Fibroblast of upper back skin (primary cell): Measurements from ENCODE around the gene FMOD.

Experiments used
- DNase-seq: peaks from one replicate; pipeline ENCODE4 v3.0.0-alpha.2; 2013

FMOD gene

GRCh38 chr1:203360547-203361185, 9.7 kb upstream of the FMOD start:
- DNase-seq: no peak

DNA sequence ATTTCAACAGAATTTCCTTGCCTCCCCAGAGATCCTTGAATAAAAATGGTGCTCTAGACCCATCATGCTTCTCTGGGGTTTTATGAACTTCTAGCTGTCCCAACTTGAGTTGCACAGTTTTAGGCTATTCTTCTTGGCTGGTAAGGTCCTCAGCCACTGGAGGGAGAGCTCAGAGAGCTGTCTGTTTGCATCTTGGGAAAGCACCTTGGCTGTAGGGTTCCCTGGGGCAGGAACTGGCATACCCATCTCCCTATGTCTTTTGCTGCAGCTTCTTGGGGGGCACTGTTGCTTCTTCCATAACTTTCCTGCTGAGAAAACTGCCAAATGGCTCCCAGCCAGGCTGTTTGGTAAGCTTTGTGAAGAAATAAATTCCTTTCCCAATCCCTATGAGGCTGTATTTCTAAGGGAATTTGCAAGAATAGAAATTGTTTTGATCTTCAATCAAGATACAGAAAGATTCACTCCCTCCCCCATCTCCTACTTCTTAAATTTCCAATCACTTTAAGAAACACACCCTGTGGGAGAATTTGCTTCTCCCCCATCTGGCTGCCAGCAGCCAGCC, 8.2 kb upstream of the FMOD start:
- DNase-seq: peak; percentile 59

- no peak for DNase-seq
Observed at GRCh38 chr1:203354246-203354645, 3.3 kb upstream of the FMOD start.

GRCh38 chr1:203353486-203353885, 2.6 kb upstream of the FMOD start:
- DNase-seq: no peak

DNA sequence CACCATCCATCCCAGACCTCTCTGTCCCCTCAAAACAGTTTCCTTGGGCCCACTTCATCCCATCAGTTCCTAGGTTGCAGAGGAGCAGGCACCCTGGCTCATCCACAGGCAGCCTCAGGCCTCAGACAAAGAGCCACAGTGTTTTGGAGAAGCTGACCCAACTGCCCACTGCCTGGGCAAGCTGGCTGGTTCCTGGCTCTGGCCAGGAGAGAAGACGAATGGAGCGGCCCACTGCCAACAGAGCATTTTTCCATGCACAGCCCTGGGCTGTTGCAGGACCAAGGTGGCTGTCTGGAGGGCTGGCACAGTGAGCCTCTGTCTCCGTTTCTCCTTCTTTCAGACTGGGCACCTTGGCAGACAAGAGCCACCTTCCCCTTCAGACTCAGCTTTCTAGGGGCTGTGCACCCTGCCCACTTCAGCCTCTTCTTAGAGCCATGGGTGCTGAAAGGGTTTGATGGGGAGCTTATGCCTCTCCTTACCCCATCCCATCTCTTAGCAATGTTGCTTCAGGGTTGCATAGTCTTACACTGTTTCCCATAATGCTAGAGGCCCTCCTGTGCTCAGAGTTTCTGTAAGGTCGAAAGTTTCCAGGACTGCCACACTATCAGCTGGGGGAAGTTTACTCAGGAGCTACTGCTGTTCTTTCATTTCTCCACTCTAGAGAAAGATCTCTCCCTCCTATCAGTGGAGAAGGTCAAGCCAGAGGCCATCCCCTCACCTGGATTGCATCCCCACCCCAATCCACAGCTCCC, 973 bp downstream of the FMOD start:
- DNase-seq: no peak

- no peak for DNase-seq
Observed at GRCh38 chr1:203349166-203349565, 1.8 kb downstream of the FMOD start.

- no peak for DNase-seq
Observed at GRCh38 chr1:203346769-203347102, 4.2 kb downstream of the FMOD start.

GRCh38 chr1:203346060-203346768, 4.7 kb downstream of the FMOD start:
- DNase-seq: no peak

DNA sequence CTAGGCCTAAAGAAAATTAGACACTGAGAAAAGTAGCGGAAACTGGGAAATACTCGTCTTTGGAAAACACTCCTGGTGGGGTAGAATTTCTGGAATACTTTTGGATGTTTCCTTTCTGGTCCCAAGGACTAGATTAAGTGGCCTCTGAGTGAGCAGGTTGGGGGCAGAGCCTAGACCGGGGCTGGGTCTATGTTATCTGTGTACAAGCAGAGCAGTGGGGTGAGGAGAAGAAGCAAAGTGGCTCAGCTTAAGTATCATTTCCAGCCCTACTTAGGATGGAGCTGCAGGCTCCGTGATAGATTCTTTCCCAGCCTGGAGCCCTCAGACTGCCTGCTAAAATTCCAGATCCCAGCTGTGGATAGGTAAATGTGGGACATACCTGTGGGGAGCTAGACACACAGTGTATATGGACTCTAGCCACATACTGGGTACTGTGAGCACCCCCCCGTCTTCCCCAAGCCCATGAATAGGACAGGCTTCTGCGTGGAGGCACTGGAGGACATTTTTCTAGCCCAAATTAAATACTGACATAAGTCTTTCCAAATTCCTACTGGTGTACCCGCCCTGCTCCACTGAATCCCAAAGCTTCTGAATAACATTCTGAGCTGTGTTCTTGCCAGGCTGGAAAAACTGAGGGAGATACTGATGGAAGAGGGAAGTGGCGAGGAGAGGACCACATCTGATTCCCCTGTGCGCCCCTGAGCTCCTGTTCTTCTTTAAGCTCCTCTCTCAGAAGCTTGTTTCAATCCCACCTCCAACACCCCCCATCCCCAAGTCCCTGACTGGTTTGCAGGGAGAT, 6.8 kb downstream of the FMOD start:
- no peak for DNase-seq

GRCh38 chr1:203342192-203342940, 8.6 kb downstream of the FMOD start:
- DNase-seq: peak; percentile 22

DNA sequence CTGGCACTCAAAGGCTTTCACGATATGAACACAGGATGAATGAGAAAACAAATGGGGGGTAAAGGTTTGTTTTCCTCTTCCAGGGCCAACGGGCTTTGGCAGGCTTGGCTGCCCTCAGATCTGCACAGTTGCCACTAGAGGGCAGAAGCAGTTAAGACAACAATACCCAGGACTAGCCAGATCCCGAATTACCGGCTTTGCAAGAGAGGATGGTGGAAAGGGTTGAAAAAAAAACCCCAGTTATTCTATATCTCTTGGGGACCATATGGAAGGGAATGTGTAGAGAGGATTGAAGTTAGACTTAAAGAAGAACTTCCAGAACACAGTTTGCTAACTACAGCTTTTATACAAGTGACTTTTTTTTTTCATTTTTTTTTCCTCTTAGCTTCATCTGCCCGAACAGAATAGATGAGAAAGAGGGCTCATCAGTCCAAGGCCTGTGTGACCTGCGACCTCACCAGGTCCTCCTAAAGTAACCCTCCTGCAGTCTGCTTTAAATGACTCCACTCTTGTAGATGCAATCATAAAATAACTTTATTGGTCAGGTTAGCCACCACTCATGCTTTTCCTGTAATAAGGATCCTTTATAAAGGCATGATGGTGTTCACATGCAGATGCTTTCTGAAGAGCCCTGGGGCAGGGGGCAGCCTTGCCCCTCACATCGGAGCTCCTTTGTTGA, 10.7 kb downstream of the FMOD start:
- peak; percentile 83 for DNase-seq

DNA sequence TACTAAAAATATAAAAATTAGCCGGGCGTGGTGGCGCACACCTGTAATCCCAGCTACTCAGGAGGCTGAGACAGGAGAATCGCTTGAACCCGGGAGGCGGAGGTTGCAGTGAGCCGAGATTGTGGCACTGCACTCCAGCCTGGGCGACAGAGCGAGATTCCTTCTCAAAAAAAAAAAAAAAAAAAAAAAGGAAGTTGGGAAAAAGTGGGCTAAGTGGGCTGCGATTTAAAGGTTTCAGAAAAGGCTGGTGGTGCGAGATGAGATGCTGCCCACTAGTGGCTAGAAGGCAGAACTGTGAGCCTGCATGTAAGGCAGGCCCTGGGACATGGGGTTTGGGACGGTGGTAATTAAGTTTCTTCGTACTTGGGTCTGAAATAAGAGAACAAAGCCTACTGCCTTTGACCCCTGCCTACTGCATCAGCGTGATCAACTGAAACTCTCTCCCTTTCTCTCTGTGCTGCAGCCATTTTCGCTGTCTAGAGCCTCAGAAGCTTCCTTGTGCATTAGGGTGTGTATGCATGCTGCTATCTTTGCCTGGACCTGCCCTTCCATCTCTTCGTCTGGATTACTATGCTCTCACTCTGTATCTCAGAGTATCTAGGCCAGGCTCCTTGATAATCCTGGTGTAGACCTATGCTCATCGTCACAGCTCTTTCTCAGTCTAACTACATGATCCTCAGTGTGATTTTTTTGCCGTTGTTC, 12.4 kb downstream of the FMOD start:
- DNase-seq: peak; percentile 50

DNA sequence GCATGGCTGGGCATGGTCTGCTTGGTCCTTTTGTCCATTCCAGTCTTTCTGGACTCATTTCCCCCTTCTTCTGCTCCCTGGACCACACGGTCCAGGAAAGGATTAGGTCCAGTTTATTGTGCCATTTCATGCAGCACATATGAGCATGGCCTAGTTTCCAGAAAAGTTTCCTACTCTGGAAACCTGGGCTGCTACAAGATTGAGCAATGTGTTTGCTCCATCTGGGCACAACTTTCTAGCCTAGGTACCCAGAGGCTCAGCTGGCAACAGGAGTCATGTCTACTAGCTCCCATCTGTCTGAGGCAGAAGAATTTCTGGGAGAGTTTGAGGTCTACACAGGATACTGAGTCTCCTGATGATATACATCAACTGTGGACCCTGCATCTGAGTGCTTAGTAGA, 14.8 kb downstream of the FMOD start:
- no peak for DNase-seq

DNA sequence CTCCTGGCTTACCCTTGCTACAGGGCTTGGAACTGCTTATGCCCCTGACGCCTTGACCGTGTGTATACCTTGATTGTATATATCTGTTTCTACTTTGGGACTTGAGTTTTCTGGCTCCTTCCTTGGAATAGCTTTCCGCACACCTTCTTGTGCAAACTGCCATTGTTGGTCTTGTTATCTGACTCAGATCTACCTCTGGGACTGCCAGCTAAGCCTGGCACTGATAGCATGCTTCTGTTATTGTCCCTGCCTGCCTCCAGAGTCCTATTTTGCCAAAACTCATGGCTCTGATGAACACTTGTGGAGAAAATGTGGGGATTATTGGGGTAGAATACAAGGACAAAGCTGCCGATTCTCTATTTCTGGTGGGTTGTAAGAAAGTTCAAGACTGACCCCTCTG, 15.4 kb downstream of the FMOD start:
- no peak for DNase-seq

DNA sequence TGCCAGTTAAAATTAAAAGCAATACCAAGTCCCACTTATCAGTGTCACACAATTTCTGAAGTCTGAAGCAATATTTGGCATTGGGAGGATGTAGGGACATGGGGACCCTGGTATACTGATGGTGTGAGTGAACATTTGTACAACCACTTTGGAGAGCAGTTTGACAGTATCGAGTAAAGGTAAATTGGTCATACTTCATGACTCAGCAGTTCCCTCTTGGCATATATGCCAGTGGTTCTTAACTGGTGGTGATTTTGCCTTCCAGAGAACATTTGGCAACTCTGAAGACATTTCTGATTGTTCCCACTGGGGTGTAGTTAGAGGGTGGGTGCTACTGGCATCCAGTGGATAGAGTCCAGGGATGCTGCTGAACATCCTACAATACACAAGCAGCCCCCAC, 19.7 kb downstream of the FMOD start:
- no peak for DNase-seq

DNA sequence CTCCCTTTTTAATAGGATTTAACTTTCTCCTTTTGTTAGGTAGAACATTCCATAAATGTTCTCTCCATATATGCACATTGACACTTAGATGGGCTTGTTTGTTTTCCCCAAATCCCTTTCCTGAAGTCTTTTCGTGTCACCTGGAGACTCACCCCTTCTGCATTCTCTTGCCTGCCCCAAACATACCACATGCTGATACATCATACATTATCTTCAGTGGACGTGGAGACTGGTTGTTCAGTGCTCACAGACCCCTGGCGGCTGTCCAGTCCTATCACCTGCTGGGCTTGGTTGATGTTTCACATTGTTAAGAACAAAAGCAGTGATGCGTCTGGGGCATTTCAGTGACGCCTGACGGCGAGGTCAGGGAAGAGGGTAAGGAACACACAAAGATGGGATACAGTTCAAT, 22.2 kb downstream of the FMOD start:
- no peak for DNase-seq

DNA sequence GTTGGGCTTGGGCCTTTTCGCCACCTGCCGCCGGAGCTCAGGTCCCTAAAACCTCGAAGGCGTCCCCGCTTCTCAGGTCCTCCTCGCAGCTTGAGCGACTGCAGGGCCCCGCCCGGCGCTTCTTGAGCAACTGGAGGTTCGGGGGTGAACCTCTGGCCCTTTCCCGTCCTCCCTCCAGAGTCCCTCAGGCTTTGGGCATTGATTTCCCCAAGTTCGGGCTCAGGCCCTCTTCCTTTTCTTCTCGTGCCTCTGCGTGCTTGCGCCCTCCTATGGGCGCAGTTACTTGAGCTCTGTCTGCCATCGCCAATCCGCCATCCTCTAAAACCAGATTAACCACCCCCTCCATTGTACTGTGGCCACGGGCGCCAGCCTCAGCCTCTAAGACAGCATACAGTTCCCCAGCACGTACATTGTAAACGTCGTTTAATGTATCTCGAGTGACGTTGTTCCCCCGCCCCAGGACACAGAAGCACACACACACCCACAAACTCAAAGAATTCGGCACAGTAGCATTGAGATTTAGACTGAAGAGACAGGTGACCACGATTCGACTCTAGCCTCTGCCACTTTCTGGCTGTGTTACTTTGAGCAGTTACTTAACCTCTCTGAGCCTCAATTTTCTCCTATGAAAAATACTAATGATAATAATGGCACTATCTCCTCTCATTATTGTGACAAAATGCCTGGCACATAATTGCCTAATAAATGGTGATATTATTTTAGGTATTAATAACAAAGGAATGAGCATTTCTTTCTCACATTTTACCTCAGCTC, 23.1 kb downstream of the FMOD start:
- peak; percentile 32 for DNase-seq

- DNase-seq: peak; percentile 75
Observed at GRCh38 chr1:203326830-203327683, 23.9 kb downstream of the FMOD start.

GRCh38 chr1:203325418-203326091, 25.4 kb downstream of the FMOD start:
- no peak for DNase-seq
